Measurements from ENCODE around the gene C17orf114.

C17orf114 gene

DNA sequence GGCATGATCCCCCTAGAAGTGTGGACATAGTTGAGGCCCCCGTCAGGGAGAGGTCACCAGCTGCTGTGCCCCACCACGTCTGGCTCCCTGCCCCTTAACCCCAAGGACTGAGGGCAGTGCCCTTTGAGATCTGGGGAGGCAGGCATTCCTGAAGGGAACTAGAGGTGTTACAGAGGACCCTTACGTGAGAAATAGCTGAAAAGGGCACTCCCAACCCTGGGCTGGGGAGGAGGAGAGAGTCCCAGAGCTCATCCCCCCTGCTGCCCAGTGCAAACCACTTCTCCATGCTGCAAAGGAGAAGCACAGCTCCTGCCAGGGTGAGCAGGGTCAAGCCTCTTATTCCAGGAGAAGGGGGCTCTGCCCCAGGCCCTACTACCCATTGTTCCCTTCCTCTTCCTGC is 20.7 kb upstream of the C17orf114 start:
- DNase-seq = no peak

DNA sequence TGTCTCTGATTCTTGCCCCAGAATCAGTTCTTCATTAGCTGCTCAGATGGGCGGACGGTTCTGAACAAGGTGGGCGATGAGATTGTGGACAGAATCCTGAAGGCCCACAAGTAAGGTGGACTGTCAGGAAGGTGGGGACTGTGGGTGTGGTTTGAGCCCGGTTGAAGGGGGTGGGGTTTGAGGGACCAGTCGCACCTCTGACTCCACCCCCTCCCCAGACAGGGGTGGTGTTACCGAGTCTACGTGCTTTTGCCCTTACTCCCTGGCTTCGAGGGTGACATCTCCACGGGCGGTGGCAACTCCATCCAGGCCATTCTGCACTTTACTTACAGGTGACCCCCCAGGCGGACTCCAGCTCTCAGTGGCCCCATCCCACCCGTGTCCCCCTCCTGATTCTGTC is 16.1 kb upstream of the C17orf114 start:
- no peak for DNase-seq

DNA sequence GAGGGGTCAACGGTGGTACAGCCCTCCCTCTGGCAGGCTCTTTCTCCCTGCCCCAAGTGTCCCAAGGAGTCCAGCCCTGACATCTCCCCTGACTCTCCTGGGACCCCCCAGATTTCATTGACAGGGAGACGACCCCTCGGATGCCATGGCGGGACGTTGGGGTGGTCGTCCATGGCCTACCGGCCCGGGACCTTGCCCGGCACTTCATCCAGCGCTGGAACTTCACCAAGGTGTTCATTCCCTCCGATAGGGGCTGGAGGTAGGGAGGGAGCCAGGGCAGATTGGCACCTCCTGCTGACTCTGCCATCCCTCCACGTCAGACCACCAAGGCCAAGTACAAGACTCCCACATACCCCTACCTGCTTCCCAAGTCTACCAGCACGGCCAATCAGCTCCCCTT is 14.7 kb upstream of the C17orf114 start:
- no peak for DNase-seq

DNA sequence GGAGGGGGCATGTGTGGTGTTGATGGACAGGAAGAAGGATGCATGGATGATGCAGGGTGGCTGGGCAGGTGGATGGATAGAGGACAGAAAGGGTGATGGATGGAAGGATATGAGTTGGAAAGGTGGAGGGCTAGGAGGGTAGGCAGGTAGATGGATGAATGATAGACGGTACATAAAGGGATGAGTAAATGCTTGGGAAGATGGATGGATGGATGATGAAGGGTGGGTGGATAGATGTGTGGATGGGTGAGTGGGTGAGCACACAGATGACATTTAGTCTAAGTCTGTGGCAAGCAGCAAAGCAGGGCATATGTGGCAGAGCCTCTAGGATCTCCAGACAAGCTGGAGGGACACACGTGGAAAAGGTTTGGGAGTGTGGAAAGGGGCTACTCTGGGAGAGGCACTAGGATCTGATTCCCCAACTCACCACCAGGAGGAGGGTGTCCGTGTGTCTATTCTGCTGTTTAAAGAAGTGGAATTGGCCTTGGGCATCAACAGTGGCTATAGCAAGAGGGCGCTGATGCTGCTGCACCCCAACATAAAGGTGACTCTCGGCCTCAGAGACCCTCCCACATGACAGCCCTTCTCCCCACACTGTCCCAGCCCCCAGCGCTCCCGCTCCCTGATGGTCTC is 13.0 kb upstream of the C17orf114 start:
- DNase-seq = no peak

GRCh38 chr17:4812690-4813089 is 10.6 kb upstream of the C17orf114 start:
- DNase-seq = no peak

DNA sequence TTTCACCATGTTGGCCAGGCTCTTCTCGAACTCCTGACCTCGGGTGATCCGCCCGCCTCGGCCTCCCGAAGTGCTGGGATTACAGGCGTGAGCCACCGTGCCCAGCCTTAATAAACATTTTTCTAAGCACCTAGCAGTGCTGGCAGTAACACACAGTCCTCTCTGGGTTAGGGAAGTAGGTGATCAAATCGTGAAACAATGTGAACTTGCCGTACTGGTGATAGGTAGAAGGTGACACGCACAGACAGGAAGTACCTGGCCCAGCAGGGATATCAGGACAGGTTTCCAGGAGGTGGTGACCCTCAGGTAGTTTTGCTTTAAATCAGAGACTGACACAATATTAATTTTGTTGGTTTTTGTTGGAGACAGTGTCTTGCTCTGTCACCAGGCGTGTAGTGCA is 9.3 kb upstream of the C17orf114 start:
- DNase-seq = no peak

DNA sequence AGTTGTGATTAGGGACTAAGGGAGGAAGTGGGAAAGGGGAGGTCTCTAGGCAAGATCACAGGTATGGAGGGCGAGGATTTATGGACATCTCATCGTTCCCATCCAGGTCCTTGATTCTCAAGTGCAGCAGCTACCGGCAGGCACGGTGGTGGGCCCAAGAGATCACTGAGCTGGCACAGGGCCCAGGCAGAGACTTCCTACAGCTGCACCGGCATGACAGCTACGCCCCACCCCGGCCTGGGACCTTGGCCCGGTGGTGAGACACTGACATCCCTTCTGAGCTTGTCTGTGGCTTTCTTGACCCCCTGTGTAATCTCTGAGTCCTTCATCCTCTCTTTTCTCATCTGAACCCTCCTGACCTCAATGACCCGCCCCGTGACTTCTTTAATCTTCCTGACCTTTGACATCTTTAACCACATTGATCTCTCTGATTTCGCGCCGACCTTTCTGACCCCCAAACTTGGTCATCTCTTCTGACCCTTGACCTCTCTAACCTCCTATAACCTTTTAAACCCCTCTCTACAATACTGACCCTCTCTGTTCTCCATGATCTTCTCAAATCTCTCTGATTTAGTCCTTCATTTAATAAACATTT is 8.7 kb upstream of the C17orf114 start:
- peak; percentile 51 for DNase-seq

DNA sequence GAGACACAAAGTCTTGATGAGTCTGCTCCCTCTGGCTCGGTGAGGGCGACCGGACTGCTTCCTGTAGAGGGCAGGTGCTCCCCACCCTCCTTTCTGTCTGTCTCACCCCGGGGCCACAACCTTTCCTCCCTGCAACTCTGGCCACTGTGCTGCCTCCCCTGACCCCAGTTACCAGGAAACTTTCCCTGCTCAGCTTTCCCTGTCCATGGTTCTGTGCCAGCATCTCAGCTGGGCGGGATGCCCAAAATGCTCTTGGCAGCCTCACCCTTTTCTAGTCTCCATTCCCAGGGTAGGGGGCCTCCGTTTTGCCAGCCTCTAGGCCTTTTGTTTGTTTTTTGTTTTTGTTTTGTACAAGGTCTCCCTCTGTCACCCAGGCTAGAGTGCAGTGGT is 6.2 kb upstream of the C17orf114 start:
- no peak for DNase-seq

GRCh38 chr17:4807605-4808377 is 5.7 kb upstream of the C17orf114 start:
- no peak for DNase-seq

DNA sequence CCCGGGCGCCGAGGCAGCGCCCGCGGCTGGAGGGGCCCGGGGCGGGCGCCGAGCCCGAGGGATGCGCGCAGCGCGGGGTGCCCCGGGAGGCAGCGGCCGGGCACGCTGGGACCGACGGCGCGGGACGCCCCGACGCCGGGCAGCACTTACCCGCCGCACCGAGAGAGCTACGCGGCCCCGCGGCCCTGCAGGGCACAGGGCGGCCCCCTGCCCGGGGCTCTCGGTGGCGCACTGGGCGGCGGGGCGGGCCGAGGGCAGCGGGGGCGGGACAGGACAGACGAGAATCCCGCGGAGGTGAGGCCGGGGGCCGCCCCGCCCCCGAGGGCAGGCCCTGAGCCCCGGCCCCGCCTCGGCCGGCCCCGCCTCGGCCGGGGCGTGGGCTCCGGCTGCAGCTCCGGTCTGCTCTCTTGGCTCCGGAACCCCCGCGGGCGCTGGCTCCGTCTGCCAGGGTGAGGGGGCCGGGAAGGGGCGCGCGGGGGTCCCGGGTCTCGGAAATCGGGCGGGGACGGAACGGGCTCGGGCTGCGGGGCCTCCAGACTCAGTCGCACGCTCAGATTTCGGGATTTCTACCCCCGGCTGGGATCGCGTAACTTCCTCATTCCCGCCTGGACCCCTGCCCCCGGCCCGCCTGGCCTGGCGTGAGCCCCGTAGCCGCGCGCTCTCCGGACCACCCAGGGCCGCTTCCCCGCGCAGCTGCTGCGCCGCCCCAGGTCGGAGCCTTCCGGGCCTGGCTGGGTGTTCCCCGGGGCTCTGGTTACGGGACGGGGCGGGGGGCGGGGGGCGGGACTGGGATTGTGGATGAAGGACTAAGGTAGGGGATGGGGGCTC is 4.9 kb upstream of the C17orf114 start, which contains the start of gene PLD2:
Gene PLD2, plus strand, starts transcription at position 376 of the 828 bp plus-strand sequence. CDS start 621 bp downstream, outside the sequence.
- DNase-seq = peak; percentile 84

- DNase-seq = peak; percentile 23
Measured at GRCh38 chr17:4806456-4806776, 4.3 kb upstream of the C17orf114 start.

- DNase-seq = no peak
Measured at GRCh38 chr17:4800462-4801196, 1.5 kb downstream of the C17orf114 start.

- DNase-seq = no peak
Measured at GRCh38 chr17:4796552-4796920, 5.6 kb downstream of the C17orf114 start.

DNA sequence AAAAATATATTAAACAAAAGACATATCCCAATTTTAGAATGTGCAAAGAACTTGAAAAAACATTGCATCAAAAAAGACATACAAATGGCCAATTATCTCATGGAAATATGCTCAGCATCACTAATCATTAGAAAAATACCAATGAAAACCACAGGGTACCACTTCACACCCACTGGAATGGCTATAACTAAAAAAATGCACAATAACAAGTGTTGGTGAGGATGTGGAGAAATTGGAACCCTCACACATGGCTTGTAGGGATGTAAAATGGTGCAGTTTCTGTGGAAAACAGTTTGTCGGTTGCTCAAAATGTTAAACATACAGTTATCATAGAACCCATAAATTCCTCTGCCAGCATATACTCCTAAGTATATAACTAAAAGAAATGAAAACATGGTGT is 7.0 kb downstream of the C17orf114 start:
- DNase-seq = no peak

DNA sequence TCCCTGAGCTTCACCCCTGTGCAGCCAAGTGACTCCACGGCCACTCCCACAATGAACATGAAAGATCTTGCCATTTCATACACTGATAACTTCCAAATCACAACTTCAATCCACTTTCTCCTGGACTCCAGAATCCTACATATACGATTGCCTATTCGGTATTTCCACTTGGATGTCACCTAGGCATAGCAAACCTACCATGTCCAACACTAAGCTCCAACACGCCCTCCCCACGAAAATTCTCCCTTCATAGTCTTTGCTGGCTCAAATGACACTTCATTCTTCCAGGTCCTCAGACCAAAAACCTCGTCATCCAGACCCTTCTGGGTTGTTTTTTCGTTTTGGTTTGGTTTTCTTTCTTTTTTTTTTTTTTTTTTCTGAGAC is 11.4 kb downstream of the C17orf114 start:
- peak; percentile 31 for DNase-seq

DNA sequence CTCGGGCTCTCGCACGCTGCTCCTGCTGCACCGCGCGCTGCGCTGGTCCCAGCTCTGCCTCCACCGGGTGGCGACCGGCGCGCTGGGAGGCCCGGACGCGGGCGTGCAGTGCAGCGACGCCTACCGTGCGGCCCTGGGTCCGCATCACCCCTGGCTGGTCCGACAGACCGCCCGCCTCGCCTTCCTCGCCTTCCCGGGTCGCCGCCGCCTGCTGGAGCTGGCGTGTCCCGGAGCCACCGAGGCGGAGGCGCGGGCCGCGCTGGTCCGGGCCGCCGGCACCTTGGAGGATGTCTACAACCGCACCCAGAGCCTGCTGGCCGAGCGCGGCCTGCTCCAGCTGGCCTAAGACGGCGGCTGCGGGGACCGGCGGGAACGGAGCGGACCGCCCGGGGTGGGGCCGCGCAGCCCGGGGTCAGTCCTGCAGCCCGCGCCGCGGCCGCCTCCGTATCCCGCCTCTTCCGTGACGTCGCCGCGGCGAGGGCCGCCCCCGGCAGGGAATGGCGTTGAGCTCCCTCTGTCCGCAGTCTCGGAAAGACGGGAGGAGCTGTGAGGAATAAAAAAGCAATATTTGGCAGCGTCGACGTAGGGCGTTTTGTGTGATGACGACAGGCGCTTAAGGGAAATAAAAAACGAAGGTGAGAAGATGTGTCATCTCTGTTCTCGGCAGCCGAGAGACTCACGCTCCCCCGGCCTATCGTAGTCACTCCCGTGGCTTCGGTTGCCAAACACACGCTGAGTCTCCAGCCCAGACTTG is 12.0 kb downstream of the C17orf114 start:
- DNase-seq = peak; percentile 91

- no peak for DNase-seq
Measured at GRCh38 chr17:4789701-4789950, 12.5 kb downstream of the C17orf114 start.

DNA sequence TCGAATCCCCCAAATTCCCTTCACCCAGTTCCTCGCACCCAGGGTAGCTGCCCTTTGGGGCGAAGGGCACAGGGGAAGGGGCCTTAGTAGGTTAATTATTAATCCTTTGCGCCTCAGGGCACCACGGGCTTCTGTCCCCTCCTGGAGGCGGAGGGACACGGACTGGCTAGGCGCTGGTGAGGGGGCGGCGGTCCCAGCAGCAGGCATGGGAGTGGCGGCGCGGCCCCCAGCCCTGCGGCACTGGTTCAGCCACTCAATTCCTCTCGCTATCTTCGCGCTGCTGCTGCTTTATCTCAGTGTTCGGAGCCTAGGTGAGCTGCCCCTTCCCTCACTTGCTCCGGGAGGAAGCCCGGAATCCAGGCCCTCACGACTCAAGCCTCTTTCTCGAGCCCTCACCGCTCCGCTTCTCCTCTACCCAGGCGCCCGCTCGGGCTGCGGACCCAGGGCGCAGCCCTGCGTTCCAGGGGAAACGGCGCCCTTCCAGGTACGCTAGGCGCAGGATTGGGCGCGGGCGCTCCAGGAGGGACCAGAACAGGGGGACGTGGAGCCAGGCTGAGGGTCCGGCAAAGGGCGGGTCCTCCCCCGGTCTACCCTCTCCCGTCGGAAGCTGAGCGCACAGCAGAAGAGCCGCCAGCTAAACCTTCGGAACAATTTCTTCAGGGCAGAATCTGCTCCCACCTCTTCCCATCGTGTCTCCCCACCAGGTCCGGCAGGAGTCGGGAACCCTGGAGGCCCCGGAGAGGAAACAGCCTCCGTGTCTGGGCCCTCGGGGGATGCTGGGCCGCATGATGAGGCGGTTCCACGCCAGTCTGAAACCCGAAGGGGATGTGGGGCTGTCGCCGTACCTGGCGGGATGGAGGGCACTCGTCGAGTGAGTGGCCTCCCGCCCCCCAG is 13.1 kb downstream of the C17orf114 start, which contains the start of gene GLTPD2:
Gene GLTPD2, plus strand, starts transcription at position 158 of the 894 bp plus-strand sequence. Its CDS starts 48 bp downstream, at position 206.
- peak; percentile 52 for DNase-seq

GRCh38 chr17:4788159-4788806 is 13.8 kb downstream of the C17orf114 start:
- DNase-seq = no peak

GRCh38 chr17:4786516-4786915 is 15.6 kb downstream of the C17orf114 start:
- DNase-seq = peak; percentile 16
